Aorta (tissue), 5 donors: ENCODE data around the gene DAPK3. TPM values are rescaled to one million over a fixed set of nuclear protein-coding genes. Genes with fewer than 3 reads are reported as not detected.
A peak's percentile ranks its signal among the peaks of the same experiment; 100 is the strongest.

ENCODE experiments used
- ATAC-seq: fragments of 200-7000 bp; cut with Tn5 transposase; one replicate; pipeline ENCODE4 v1.9.1; 2022; ENCODE audit warnings: moderate library complexity; ENCODE audit not compliant: low FRiP score
- DNase-seq, 2 donors: peaks; one replicate each; pipeline ENCODE4 v3.0.0-alpha.2; 2020
- H3K27ac ChIP-seq, 2 donors: one replicate each; pipeline ENCODE4 v1.5.1; 2013; ENCODE audit warnings: low read length in 2 of 2, mild to moderate bottlenecking in 2 of 2, moderate library complexity in 2 of 2, control low read depth in 1 of 2, inconsistent platforms in 1 of 2, low read depth in 1 of 2
- H3K27me3 ChIP-seq, 2 donors: one replicate each; pipeline ENCODE4 v1.6.1; 2013; ENCODE audit warnings: control low read depth in 1 of 2, low read length in 1 of 2, mild to moderate bottlenecking in 1 of 2, moderate library complexity in 1 of 2; ENCODE audit not compliant: insufficient read depth in 2 of 2, control insufficient read depth in 1 of 2
- H3K36me3 ChIP-seq, 2 donors: one replicate each; pipeline ENCODE4 v1.6.1; 2013; ENCODE audit warnings: control low read depth in 1 of 2, low read length in 1 of 2, mild to moderate bottlenecking in 1 of 2; ENCODE audit not compliant: insufficient read depth in 2 of 2, control insufficient read depth in 1 of 2
- H3K4me1 ChIP-seq, 2 donors: one replicate each; pipeline ENCODE4 v1.6.1; 2013; ENCODE audit warnings: low read length in 2 of 2, control low read depth in 1 of 2, mild to moderate bottlenecking in 1 of 2, moderate library complexity in 1 of 2; ENCODE audit not compliant: insufficient read depth in 2 of 2, control insufficient read depth in 1 of 2
- H3K4me3 ChIP-seq, 2 donors: one replicate each; pipeline ENCODE4 v1.5.1; 2013; ENCODE audit warnings: low read length in 2 of 2, control low read depth in 1 of 2, mild to moderate bottlenecking in 1 of 2
- H3K9me3 ChIP-seq: one replicate; pipeline ENCODE4 v1.6.1; 2013; ENCODE audit warnings: mild to moderate bottlenecking, low read length; ENCODE audit not compliant: control insufficient read depth
- WGBS, 2 donors: extraction: QIAGEN DNeasy Blood & Tissue Kit; methylation state at CpG; one replicate each; pipeline ENCODE4 v1.1.7; 2013; 5-methylcytosine and 5-hydroxymethylcytosine counted together
- intact Hi-C, 2 donors: fragments of 100-400 bp; cut with DNase I; formaldehyde crosslinking; loops; one replicate each; pipeline versions ENCODE4 v1.14.2 to v1.15.0; 2022
- long read RNA-seq, 2 donors: library from polyadenylated mRNA; unstranded; transcript quantifications; one replicate each; pipeline ENCODE4 v2.0.0, GENCODE V29; 2020 to 2021
- polyA plus RNA-seq, 2 donors: library from polyadenylated mRNA; stranded (reverse); fragments of 200-250 nt; gene quantifications; one replicate each; pipeline ENCODE4 v1.2.3, GENCODE V29; 2013
- total RNA-seq, 2 donors: library from RNA; stranded (reverse); fragmentation: NEBNext Ultra II Directional; extraction: Animal tissue kit (Norgen Biotek cat#: 25700); gene quantifications; one replicate each; pipeline ENCODE4 v1.2.1, GENCODE V29; 2021
- donor health status: healthy with polysubstance abuse.
- donor health status: Bipolar disorder and iron deficiency.
- donor health status: DM: no; HTN: no; CAD: no.
- donor health status: DM: no; HTN: no; CAD: no.
- donor health status: DM: yes; HTN: yes; CAD: no.

The DAPK3 gene
- total RNA-seq, result 100 to 1,000 TPM; 118 to 197 TPM
- polyA plus RNA-seq, result 100 to 1,000 TPM in 1 of 2 donors, 10 to 100 TPM in 1; 78.0 to 146 TPM
- long read RNA-seq, donor 1, transcript DAPK3-205 (3 exons, 2,058 nt), result minor isoform, 10 of 1,159 reads
- long read RNA-seq, donor 1, transcript DAPK3-201 (8 exons, 2,105 nt), result minor isoform, 21 of 1,159 reads
- long read RNA-seq, donor 1, transcript DAPK3-202 (9 exons, 2,257 nt), result major isoform, 48 of 1,159 reads
- long read RNA-seq, donor 1, partial matches to known transcripts, result 1,030 of 1,159 reads
- long read RNA-seq, donor 1, other reads (novel, unspliced or antisense), result 50 of 1,159 reads
- long read RNA-seq, donor 2, transcript DAPK3-202 (9 exons, 2,257 nt), result major isoform, 5 of 114 reads
- long read RNA-seq, donor 2, partial matches to known transcripts, result 101 of 114 reads
- long read RNA-seq, donor 2, other reads (novel, unspliced or antisense), result 7 of 114 reads

DNA sequence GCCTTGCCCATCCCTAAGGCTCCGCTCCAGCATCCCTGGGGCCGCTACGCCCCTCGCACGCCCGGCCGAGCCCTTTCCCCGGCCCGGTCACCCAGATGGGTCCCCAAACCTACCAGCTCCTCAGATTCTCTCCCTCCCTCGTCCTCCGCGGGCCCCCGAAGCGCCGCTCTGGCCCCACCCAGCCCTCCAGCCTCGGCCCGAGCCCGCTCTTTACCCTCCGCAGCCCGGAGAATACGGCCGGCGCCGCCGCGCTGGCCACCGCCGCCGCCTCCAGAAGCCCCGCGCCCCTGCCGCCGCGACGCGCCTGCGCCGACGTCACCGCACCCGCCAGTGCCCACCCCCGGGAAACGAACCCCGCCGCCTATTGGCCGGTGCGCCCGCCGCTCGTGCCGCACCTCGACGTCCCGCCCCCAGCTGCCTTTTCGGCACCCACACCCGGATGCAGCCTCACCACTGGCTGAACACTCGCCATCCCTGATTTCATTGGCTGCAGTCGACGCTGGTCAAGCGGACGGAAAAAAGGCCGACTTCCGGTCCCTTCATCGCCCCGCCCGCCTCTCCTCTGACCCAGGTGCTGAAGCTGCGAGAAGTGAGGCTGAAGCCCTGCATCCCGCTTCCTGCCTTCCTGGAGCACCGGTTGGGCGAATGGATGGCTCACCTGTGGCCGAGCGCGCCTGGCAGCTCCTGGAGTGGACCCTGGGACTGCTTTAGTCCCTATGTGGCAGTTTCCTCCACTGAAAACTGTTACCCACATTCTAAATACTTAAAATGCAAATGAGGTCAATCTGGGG, at the start of gene DAPK3:
Gene DAPK3, minus strand, starts transcription at position 292 of the 791 bp plus-strand sequence. CDS start 1,364 bp downstream, outside the sequence.
- intact Hi-C loops, result loop anchor here in 1 of 2 donors (1.0 to 5.0 kb wide), 2 partner anchors 14 to 209 kb away; partner anchors contain the start of genes APBA3, EEF2 and MRPL54
- Histone ChIP-seq H3K27ac (peak within 1 kb of the TSS; percentile 92 to 94), H3K4me1 (no peaks in the 10 kb centered on the region), H3K9me3 (no peaks in the 10 kb centered on the region), H3K36me3 (no peaks in the 10 kb centered on the region), H3K4me3 (peak within 1 kb of the TSS; percentile 71 to 98), H3K27me3 (no peaks in the 10 kb centered on the region)
- DNase-seq, result peak; percentile 99
- 1% methylated on average over 65 to 73 of the region's 73 CpGs for WGBS, 2 donors
- ATAC-seq, result peak; percentile 94

DNA sequence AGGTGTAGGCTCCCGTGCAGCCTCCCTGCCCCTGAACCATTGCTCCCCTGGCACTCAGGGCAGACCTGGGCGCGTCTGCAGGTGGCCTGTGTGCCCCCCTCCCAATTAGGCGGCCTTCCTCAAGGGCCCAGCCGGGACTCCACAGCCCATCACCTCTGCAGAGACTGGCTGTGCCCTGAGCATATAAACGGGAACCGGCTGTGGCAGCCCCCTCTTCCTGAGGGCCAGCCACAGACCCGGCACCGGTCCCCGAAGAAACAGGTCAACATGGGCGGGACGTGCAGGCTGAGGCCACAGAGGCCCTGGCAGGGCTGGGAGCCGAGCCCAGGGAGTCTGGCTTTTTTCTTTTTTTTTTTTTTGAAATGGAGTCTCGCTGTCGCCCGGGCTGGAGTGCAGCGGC, 48.7 kb upstream of the DAPK3 start:
- no peaks in the 10 kb centered on the region for H3K9me3 ChIP-seq
- intact Hi-C loops, result no loop called here
- H3K27ac ChIP-seq, result no peak overlapping the region
- no peaks in the 10 kb centered on the region for H3K4me1 ChIP-seq
- H3K4me3 ChIP-seq, result no peak overlapping the region
- H3K27me3 ChIP-seq, result no peaks in the 10 kb centered on the region
- no peak for ATAC-seq
- WGBS, 2 donors, result 63 to 67% methylated on average over 14 to 17 of the region's 17 CpGs
- no peak for DNase-seq
- H3K36me3 ChIP-seq, result peaks cover 0 to 3% of the 10 kb centered on the region in 2 donors

DNA sequence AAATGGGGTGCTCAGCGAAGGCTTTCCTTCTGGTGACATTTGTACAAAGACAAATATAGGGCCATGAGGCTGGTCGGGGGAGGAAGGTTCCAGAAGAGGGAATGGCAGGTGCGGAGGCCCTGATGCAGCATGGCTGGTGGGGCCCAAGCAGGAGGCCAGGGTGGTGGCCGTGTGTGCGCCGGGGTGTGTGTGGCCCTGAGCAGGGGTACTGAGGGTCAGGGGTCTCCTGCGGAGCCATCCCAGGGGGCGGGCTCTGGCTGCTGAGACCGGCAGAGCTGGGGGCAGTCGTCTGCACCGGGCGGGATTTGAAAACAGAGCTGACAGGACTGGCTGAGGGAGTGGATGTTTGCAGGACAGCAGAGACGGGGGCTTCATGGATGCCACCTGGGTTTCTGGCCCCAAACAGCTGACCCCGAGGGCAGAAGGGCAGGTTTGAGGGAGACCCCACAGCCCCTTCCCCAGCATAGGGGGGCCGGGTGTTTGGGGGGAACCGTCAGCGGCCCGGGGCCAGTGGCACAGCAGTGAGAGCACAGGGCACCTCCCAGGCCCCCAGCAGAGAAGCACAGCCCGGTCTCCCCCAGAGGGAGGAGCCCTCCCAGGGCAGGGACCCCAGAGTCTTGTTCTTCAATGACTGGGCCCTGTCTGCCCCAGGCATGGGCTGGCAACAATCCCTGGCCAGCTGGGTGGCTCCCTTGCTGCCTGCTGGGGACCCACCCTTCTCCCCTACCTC, 48.0 kb upstream of the DAPK3 start:
- ATAC-seq (no peak), DNase-seq (no peak)
- H3K36me3 ChIP-seq, result no peaks in the 10 kb centered on the region
- no peak overlapping the region for H3K4me3 ChIP-seq
- no peaks in the 10 kb centered on the region for H3K9me3 ChIP-seq
- no peak overlapping the region for H3K27ac ChIP-seq
- 90% methylated on average over 15 to 19 of the region's 19 CpGs for WGBS, 2 donors
- intact Hi-C loops, result no loop called here
- H3K4me1 ChIP-seq, result no peaks in the 10 kb centered on the region
- H3K27me3 ChIP-seq, result no peaks in the 10 kb centered on the region

DNA sequence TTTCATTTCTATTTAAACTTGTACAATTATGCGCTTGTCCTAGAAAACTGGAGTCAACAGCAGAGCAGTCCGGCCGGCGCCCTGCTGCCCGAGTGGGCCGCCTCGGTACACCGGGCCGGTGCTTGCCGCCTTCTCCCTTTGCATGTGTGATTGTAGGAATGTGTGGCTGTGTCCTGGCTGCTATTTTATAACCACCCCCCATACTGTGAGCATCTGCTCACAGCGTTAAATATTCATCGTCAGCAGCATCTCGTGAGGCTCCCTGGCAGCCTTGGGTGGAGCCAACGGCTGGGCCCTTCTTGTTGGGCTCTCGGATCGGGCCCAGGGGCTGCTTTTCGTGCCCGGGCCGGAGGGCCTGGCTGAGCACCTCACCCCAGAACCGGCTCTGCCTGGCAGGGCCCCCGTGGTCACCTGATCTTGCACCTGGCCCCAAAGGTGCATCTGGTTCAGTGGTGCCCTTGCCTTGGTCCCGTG, 47.3 kb upstream of the DAPK3 start:
- no peak for DNase-seq
- ATAC-seq, result no peak
- Histone ChIP-seq H3K27me3 (no peaks in the 10 kb centered on the region), H3K9me3 (no peaks in the 10 kb centered on the region), H3K4me1 (no peaks in the 10 kb centered on the region), H3K36me3 (peaks cover 0 to 4% of the 10 kb centered on the region in 2 donors), H3K27ac (no peak overlapping the region), H3K4me3 (no peak overlapping the region)
- intact Hi-C loops, result no loop called here
- WGBS, 2 donors, result 91% methylated on average over 22 of the region's 22 CpGs

DNA sequence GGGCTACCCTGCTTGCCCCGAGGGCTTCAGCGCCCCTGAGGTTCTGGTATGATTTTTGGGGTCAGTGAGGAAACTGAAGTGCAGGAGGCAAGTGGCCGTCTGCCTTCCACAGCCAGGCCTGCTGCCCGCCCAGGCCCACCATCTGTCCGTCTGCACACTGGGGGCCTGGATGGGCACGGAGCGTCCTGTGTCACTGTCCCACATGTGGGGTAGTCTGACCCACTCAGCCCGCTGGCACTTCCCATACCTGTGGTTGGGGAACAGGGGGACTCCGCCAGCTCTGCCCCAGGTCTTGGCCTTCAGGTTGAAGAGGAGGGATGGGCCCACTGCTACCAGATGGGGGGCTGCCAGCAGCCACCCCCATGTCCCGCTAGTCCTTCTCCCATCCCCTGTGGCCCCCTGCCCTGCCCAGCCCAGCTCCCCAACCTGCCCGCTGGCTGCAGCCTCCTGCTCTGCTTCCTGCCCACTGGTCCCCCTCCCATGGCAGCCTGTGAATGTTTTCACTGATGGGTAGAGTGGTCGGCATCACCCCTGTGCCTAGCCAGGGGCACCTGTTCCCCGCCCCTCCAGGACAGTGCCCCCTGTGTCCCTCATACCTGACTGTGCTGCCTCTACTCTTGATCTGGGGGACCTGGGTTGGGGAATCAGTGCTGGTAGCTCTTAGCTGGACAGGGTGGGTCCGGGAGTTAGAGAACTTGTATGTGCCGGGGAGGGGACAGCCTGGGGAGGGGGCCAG, 46.2 kb upstream of the DAPK3 start:
- DNase-seq (no peak), ATAC-seq (no peak)
- Histone ChIP-seq H3K4me3 (no peak overlapping the region), H3K9me3 (no peaks in the 10 kb centered on the region), H3K4me1 (no peaks in the 10 kb centered on the region), H3K27me3 (no peaks in the 10 kb centered on the region), H3K36me3 (peaks cover 0 to 4% of the 10 kb centered on the region in 2 donors), H3K27ac (no peak overlapping the region)
- intact Hi-C loops, result no loop called here
- WGBS, 2 donors, result 91 to 97% methylated on average over 15 of the region's 15 CpGs

DNA sequence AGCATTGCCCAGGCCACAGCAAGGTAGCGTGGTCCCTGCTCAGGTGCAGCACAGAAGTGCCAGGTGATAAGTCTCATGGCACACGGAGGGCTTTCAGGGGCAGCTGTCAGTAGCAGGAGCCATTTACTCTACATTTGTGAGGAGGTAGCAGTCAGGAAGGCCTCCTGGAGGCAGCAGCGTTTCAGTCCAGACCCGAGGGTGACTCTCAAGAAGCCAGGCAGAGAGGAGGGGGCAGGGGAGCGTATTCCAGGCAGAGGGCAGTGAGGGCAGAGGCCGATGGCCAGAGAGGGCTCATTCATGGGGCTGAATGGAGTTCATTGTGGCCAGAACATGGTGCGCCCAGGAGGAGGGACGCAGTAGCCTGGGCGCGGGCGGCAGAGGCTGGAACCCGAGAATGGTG, 45.6 kb upstream of the DAPK3 start:
- H3K36me3 ChIP-seq, result peaks cover 0 to 4% of the 10 kb centered on the region in 2 donors
- H3K4me1 ChIP-seq, result no peaks in the 10 kb centered on the region
- ATAC-seq (no peak), DNase-seq (no peak)
- intact Hi-C loops, result no loop called here
- WGBS, 2 donors, result 88% methylated on average over 12 of the region's 12 CpGs
- H3K27ac ChIP-seq, result no peak overlapping the region
- no peak overlapping the region for H3K4me3 ChIP-seq
- H3K27me3 ChIP-seq, result no peaks in the 10 kb centered on the region
- H3K9me3 ChIP-seq, result no peaks in the 10 kb centered on the region

GRCh38 chr19:4015705-4016402, 45.0 kb upstream of the DAPK3 start:
- H3K36me3 ChIP-seq, result peaks cover 0 to 4% of the 10 kb centered on the region in 2 donors
- no peaks in the 10 kb centered on the region for H3K27me3 ChIP-seq
- no peak for DNase-seq
- 28 to 38% methylated on average over 37 of the region's 37 CpGs for WGBS, 2 donors
- ATAC-seq, result peak; percentile 28
- intact Hi-C loops, result no loop called here
- no peaks in the 10 kb centered on the region for H3K9me3 ChIP-seq
- H3K4me3 ChIP-seq, result no peak overlapping the region
- no peak overlapping the region for H3K27ac ChIP-seq
- no peaks in the 10 kb centered on the region for H3K4me1 ChIP-seq
